IgD-negative memory B cell (primary cell): ENCODE results near the gene SLC10A3. TPM values are rescaled to one million over a fixed set of nuclear protein-coding genes. Genes with fewer than 3 reads are reported as not detected.
A peak's percentile ranks its signal among the peaks of the same experiment; 100 is the strongest.
"Not testable (repeated sequence)": the region's sequence is repeated elsewhere in the genome, so short reads cannot be mapped to it uniquely, and the experiment has no call there.

Source experiments
- H3K27ac Mint-ChIP-seq, 3 donors: one replicate each; pipeline ENCODE4 v1.8.0; 2020 to 2022; ENCODE audit warnings: mild to moderate bottlenecking in 3 of 3, mixed read lengths in 3 of 3, moderate library complexity in 1 of 3
- H3K27me3 Mint-ChIP-seq: one replicate; pipeline ENCODE4 v1.8.0; 2021; ENCODE audit warnings: mixed read lengths
- H3K36me3 Mint-ChIP-seq: one replicate; pipeline ENCODE4 v1.8.0; 2020; ENCODE audit warnings: mild to moderate bottlenecking, mixed read lengths
- H3K4me1 Mint-ChIP-seq, 3 donors: one replicate each; pipeline ENCODE4 v1.8.0; 2020 to 2022; ENCODE audit warnings: mixed read lengths in 3 of 3, mild to moderate bottlenecking in 1 of 3
- H3K4me3 Mint-ChIP-seq, 4 donors: one replicate each; pipeline ENCODE4 v1.8.0; 2020 to 2022; ENCODE audit warnings: mild to moderate bottlenecking in 4 of 4, mixed read lengths in 4 of 4, moderate library complexity in 3 of 4
- H3K9me3 Mint-ChIP-seq, 3 donors: one replicate each; pipeline ENCODE4 v1.8.0; 2020 to 2021; ENCODE audit warnings: mixed read lengths in 3 of 3, mild to moderate bottlenecking in 1 of 3
- polyA plus RNA-seq: library from polyadenylated mRNA; unstranded; fragments of 300-500 nt; fragmentation: Illumina TruSeq; gene quantifications from one replicate; pipeline ENCODE4 v1.2.3, GENCODE V29; 2021

The SLC10A3 gene
- polyA plus RNA-seq, 1 donor from 2014 or later: 54.9 TPM

DNA sequence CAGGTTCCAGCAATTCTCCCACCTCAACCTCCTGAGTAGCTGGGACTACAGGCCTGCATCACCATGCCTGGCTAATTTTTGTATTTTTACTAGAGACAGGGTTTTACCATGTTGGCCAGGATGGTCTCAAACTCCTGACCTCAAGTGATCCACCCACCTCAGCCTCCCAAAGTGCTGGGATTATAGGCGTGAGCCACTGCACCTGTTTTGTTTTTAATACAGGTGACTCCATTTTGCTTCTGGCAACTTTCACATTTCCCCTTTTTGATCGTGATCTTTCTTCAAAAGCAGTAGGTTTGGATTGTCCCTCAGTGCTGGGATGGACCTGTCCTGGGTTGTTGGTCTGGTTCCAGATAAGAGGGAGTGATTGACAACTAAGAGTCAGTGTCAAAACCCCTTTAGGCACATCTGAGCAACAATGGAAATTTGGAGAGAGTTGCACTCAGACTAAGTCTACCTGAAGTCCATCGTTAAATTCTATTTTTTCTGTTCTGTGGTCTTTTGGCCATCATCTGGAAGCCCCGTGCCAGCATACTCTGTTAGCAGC, 6.2 kb upstream of the SLC10A3 start:
- H3K9me3 Mint-ChIP-seq, H3K36me3 Mint-ChIP-seq, H3K27me3 Mint-ChIP-seq, H3K4me1 Mint-ChIP-seq: not testable (repeated sequence)
- H3K4me3 Mint-ChIP-seq: peak overlapping the region in 1 of 4 donors; percentile 29
- peak overlapping the region in 1 of 3 donors; percentile 53 for H3K27ac Mint-ChIP-seq

DNA sequence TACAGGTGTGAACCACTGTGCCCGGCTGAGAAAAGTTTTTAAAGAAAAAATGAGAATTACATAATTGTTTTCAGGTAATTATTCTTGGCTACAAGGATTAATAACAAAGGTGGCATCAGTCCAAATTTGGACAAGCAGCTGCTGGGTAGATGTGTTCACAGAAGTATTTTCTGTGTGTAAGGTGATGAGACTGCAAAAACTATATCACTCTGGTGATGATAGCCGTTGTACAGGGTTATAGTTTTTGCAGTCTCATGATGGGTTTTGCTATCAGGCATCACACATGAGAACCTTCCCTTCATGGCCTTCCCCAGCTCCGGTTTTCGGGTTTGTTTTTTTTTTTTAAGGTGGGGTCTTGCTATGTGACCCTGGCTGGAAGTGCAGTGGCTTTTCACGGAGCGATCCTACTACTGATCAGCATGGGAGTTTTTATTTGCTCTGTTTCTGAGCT, 5.1 kb upstream of the SLC10A3 start:
- Mint-ChIP-seq H3K27ac (no peak overlapping the region), H3K9me3 (no peaks in the 10 kb centered on the region), H3K36me3 (peaks cover 3% of the 10 kb centered on the region), H3K4me3 (no peak overlapping the region), H3K4me1 (peaks cover 3 to 10% (median 5%) of the 10 kb centered on the region in 3 donors), H3K27me3 (peaks cover 2% of the 10 kb centered on the region)

DNA sequence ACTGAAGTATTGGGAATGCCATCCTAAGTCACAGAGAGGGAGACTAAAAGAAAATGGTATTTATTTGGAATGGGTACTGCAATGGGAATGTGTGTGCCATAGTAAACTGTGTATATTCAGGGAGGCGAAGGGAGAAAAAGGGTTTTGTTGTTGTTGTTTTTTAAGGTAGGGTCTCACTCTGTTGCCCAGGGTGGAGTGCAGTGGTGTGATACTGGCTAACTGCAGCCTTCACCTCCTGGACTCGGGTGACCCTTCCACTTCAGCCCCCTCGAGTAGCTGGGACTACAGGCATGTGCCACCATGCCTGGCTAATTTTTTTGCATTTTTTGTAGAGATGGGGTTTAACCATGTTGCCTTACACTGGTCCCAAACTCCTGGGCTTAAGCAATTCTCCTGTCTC, 4.3 kb upstream of the SLC10A3 start:
- peaks cover 4 to 10% (median 5%) of the 10 kb centered on the region in 3 donors for H3K4me1 Mint-ChIP-seq
- H3K9me3 Mint-ChIP-seq: no peaks in the 10 kb centered on the region
- H3K27me3 Mint-ChIP-seq: peaks cover 2% of the 10 kb centered on the region
- H3K36me3 Mint-ChIP-seq: peaks cover 3% of the 10 kb centered on the region
- H3K27ac Mint-ChIP-seq: no peak overlapping the region
- no peak overlapping the region for H3K4me3 Mint-ChIP-seq

DNA sequence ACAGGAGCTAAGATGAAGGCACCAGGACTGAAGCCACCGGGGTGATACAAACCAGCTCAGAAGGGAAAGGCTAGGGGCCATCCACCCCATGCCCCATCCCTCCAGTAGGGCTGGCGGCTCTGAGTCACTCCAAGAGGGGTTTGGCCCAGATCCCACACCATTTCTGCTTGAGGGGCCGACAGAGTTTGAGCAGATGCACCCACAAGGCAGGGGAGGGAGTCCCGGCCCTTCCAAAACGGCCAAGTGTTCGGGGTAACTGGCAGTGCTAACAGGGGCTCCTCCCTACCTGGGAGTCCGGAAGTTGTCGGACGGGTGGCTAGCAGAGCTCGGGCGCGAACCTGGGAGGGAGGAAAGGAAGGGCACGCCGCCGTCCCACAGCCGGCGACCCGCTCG, 412 bp downstream of the SLC10A3 start:
- Mint-ChIP-seq H3K36me3 (no peaks in the 10 kb centered on the region), H3K9me3 (no peaks in the 10 kb centered on the region), H3K27me3 (peaks cover 1% of the 10 kb centered on the region), H3K4me1 (peaks cover 5 to 12% (median 9%) of the 10 kb centered on the region in 3 donors), H3K4me3 (peak overlapping the region; percentile 87 to 96 (median 94)), H3K27ac (peak overlapping the region; percentile 58 to 91 (median 87))

DNA sequence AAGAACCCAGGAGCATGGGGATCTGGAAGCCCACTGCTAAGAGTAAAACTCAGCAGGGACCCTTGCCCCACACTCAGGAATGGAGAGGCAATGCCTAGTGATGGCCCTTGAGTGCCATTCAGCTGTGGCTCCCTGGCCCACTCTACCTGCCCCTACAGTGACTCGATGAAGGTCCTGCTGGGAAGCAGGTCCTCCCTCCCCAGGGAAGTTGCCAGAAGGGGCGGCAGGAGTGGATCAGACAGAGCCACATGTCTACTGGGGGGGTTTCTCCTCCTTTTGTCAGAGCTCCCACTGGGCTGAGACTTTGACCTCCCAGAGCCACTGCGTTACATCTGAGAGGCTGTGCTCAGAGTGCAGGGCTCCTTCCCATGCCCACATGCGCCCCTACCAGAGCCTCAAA, 1.2 kb downstream of the SLC10A3 start:
- peak overlapping the region; percentile 87 to 96 (median 94) for H3K4me3 Mint-ChIP-seq
- peaks cover 5 to 12% (median 9%) of the 10 kb centered on the region in 3 donors for H3K4me1 Mint-ChIP-seq
- H3K36me3 Mint-ChIP-seq: no peaks in the 10 kb centered on the region
- no peaks in the 10 kb centered on the region for H3K9me3 Mint-ChIP-seq
- H3K27ac Mint-ChIP-seq: peak overlapping the region in 2 of 3 donors; percentile 58 to 87
- H3K27me3 Mint-ChIP-seq: peaks cover 1% of the 10 kb centered on the region

DNA sequence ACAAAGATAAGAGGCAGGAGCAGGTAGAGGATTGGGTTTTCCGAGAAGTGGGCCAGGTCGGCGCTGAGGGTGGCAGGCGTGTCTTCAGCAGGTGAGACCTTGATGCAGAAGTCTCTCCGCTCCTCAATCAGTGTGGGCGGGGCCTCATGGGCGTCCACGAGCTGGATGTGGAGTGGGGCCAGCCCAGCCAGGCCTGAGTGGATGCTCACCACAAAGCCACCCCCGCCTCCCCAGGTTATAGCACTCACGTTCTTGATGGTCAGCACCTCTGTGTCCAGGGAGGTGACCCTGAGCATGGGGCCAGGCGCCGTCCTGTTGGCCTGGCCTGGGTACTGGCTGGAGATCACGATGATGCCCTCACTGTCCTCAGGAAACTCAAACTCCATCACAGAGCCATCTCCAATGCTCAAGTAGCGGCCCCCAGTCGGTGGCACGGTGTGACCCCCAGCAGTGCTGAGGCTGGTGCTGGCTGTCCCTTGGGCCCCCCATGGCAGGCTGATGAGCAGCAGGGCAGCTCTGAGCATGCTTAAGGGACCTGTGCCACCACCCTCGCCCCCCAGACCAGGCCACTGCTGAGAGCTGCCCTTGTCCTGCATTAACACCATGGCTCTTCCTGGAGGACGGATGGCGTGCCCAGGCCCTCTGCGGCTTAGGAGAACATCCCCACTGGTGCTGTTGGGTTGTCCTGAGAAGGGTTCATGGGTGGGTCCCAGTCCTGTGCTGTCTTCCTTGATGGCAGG, 1.9 kb downstream of the SLC10A3 start:
- H3K27me3 Mint-ChIP-seq: peaks cover 1% of the 10 kb centered on the region
- H3K36me3 Mint-ChIP-seq: no peaks in the 10 kb centered on the region
- H3K4me1 Mint-ChIP-seq: peaks cover 5 to 12% (median 9%) of the 10 kb centered on the region in 3 donors
- no peaks in the 10 kb centered on the region for H3K9me3 Mint-ChIP-seq
- H3K4me3 Mint-ChIP-seq: peak overlapping the region in 2 of 4 donors; percentile 43 to 96
- peak overlapping the region in 1 of 3 donors; percentile 87 for H3K27ac Mint-ChIP-seq

DNA sequence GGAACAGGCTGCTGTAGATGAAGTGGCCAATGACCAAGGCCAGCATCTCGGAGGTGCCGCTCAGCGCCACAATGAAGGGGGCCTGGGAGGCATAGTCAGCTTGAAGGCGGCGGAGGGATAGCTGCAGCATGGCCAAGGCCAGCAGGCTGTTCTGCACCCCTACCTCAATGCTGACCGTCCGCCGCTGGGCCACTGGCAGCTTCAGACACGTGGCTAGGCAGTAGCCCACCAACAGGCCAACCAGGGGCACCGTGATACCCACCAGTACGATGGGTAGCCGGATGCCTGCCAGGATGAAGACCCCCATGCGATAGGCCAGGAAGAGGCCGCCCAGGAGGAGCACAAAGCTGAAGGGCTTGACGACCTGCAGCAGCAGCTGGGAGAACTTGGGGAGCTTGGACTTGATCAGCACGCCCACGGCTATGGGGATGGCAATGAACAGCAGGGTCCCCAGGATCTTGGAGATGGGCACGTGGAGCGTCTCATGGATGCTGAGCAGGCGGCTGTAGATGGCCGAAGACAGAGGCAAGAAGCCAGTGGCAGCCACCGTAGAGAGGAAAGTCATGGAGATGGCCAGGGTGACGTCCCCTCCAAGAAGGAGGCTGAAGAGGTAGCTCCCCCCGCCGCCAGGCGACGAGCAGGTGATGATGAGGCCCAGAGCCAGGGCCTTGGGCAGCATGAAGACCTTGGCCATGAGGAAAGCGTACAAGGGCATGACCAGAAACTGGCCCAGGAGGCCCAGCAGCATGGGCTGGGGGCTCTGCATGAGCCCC, 2.7 kb downstream of the SLC10A3 start:
- Mint-ChIP-seq H3K9me3 (no peaks in the 10 kb centered on the region), H3K27me3 (peaks cover 1% of the 10 kb centered on the region), H3K4me3 (peak overlapping the region; percentile 8 to 91 (median 78)), H3K36me3 (no peaks in the 10 kb centered on the region), H3K4me1 (peaks cover 5 to 12% (median 9%) of the 10 kb centered on the region in 3 donors), H3K27ac (peak overlapping the region in 2 of 3 donors; percentile 32 to 91)

DNA sequence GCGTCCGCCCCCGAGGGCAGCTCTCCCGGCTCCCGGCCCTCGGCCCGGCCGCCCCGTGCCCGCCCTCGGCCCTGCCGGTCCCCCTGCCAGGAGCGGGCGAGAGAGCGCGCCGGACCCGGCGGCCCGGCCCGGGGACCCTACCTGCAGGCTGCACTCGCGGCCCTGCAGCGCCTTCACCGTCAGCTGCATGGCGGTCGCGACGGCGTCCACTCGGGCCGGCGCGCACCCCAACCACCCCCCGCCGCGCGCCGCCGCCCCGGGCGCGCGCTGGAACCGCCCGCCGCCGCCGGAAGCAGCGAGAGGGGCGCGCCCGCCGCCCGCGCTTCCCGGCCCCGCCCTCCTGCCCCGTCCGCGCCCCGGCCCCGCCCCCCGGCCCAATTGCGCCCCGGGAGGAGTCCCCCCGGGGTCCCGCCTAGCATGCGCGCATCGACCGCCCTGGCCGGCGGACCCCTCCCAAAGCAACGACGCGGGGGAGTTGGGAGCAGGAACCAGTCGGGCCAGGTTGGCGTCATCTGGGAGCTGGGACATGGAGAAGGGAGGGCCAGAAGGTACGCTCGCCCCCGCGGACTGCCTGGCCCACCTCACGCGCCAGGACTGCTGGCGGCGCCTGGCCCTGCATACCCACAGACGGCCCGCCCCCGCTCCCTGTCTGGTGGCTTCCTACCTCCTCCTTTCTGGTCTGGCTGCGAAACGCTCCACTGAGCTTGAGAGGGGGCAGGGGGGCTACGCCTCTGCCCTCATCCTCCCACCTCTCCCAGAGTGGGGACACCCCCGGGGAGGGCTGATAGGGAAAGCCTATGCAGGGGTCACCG, 3.8 kb downstream of the SLC10A3 start, which contains the start of gene UBL4A:
UBL4A (minus strand) TSS at position 220 of the 812 bp plus-strand sequence; CDS start at position 189, 31 bp downstream.
- no peaks in the 10 kb centered on the region for H3K9me3 Mint-ChIP-seq
- peaks cover 5 to 18% (median 12%) of the 10 kb centered on the region in 3 donors for H3K4me1 Mint-ChIP-seq
- H3K4me3 Mint-ChIP-seq: peak within 1 kb of the TSS; percentile 77 to 92 (median 82)
- H3K27me3 Mint-ChIP-seq: peaks cover 1% of the 10 kb centered on the region
- H3K36me3 Mint-ChIP-seq: no peaks in the 10 kb centered on the region
- peak within 1 kb of the TSS; percentile 79 to 92 (median 91) for H3K27ac Mint-ChIP-seq

DNA sequence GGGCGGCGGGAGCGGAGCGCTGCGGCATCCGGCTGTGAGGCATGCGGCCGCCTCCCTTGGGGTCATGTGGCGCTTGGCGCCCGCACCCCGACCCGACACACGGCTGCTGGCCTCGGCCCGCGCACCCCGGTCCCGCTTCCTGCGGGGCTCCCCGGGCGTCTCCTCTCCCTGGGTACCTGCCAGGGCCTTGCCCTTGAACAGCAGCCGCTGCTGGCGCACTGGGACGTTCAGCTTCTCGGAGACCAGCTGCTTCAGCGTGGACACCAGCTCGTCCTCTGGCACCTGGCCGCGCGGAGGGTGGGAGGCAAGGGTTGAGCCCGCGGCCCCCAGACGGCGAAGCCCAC, 4.4 kb downstream of the SLC10A3 start:
- no peak overlapping the region for H3K27ac Mint-ChIP-seq
- H3K27me3 Mint-ChIP-seq: peaks cover 1% of the 10 kb centered on the region
- H3K36me3 Mint-ChIP-seq: no peaks in the 10 kb centered on the region
- peak overlapping the region in 2 of 4 donors; percentile 17 to 68 for H3K4me3 Mint-ChIP-seq
- no peaks in the 10 kb centered on the region for H3K9me3 Mint-ChIP-seq
- H3K4me1 Mint-ChIP-seq: peaks cover 4 to 20% (median 14%) of the 10 kb centered on the region in 3 donors

DNA sequence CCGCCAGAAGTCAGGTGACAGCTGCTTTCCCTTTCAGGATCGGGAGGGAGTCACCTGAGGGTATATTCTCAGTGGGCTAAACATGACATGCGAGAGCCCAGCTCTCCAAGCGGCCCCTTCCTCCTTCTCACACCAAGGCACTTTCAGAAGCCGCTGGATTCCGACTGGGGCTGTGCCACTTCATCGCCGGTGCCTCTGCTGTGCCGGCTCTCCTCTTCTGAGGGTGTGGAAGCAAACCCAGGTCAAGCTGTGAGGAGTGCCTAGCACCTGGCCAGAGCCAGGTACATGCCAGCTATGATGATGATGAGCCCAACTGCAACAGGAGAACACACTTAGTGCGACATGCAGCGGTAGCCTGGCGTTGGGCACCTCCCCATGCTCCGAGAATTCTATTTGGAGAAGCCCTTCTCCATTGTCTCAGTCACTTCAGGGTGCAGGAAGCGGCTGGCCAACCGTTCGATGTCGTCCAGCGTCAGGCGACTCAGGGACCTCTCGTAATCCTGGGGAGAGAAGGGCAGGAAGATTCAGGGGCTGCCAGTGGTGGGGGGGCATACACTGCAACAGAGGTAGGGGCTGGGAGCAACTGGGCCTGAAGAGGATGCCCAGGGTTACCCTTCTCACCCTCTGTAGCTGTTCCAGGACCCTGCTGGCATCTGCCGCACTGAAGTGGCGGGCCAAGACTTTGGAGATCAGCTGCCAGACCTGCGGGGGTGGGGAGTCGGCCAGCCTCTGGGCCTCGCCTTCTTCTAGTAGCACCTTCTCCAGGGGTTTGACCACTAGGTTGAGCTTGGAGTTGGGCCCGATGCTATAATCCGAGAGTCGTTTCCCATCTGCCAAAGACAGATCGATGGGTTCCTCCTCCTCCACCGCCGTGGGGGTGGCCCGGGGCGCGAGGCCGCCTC, 5.0 kb downstream of the SLC10A3 start:
- H3K9me3 Mint-ChIP-seq: no peaks in the 10 kb centered on the region
- peak overlapping the region; percentile 54 to 77 (median 72) for H3K4me3 Mint-ChIP-seq
- H3K27me3 Mint-ChIP-seq: peaks cover 1% of the 10 kb centered on the region
- H3K4me1 Mint-ChIP-seq: peaks cover 0 to 20% (median 14%) of the 10 kb centered on the region in 3 donors
- H3K36me3 Mint-ChIP-seq: no peaks in the 10 kb centered on the region
- H3K27ac Mint-ChIP-seq: peak overlapping the region in 1 of 3 donors; percentile 18

DNA sequence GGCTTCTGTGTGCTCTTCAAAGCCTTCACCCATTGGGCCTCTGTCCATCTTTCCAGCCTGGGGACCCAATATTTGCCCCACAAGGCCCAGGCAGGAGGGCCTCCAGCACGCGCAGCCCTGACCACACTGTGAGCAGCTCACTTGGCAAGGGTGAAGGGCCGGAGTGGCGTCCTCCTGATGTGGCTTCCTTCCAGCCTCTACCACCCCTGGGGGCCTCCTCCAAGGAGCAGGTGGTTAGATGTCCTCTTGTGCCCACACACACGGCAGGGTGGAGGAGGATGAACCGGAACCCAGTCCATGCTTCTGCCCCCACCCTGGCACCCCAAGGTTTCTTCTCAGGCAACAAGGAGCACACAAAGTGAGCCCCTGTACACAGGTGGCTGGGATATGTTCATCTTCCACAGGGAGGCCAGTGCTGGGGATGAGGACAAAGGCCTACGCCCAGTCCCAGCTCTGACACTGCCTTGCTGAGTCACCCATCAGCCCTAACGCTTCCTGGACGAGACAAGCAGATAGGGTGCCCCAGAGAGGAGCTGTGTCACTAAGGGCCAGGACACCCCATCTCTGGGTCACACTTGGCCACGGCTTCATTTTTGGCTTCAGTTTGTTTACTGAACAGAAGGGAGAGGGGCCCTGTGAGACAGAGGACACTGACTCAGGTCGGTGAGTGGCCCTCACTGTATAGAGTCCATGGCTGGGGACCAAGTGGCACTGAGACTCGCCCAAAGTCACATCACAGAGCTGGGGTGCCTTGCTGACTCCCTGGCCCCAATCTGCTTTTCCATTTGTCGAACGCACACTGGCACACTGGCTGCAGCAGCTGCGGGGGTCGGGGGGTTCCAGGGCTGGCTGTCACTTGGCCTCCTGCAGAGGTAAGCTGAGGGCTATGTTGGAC, 5.9 kb downstream of the SLC10A3 start:
- no peaks in the 10 kb centered on the region for H3K36me3 Mint-ChIP-seq
- H3K4me3 Mint-ChIP-seq: peak overlapping the region in 3 of 4 donors; percentile 9 to 68 (median 39)
- peaks cover 0 to 19% (median 12%) of the 10 kb centered on the region in 3 donors for H3K4me1 Mint-ChIP-seq
- no peaks in the 10 kb centered on the region for H3K27me3 Mint-ChIP-seq
- peak overlapping the region in 1 of 3 donors; percentile 16 for H3K27ac Mint-ChIP-seq
- no peaks in the 10 kb centered on the region for H3K9me3 Mint-ChIP-seq

DNA sequence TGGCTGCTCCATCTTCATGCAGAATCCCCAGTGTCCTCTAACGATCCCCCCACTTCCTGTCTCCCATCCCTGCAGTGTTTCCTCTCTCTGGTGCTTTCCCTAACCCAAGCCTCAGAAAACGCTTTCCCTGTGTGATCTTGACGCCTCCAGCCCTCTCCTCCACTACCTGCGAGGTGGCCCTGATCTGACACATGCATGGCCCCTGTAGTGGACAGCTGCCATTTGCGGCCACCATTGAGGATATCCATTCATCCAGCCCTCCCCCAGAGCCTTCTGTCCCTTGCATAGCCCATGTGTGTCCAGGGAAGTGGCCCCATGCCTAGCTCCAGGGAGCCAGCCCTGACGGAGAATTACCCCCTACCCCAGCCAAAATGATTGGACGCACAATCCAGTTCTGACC, 7.1 kb downstream of the SLC10A3 start:
- H3K36me3 Mint-ChIP-seq: no peaks in the 10 kb centered on the region
- peak overlapping the region in 2 of 3 donors; percentile 28 to 59 for H3K27ac Mint-ChIP-seq
- H3K27me3 Mint-ChIP-seq: no peaks in the 10 kb centered on the region
- peak overlapping the region in 1 of 4 donors; percentile 30 for H3K4me3 Mint-ChIP-seq
- H3K4me1 Mint-ChIP-seq: peaks cover 7 to 18% (median 10%) of the 10 kb centered on the region in 3 donors
- H3K9me3 Mint-ChIP-seq: no peaks in the 10 kb centered on the region

DNA sequence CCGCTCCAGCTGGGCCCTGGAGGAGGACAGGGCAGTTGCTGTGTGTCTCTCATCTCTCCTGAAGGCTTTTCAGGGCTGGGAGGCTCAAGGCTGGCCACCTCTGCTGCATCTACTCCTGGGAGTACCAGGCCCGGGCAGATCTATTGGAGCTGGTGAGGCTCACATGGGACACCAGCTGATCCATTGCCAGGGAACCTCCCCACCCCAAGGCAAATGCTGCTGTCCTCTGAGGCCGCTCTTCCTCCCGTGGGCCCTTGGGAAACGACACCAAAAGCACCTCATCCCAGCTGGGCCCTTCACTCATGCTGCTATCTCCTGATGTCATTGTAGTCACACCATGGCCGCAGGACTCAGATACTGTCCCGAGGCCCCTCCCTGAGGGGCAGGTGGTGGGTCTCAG, 7.6 kb downstream of the SLC10A3 start:
- Mint-ChIP-seq H3K36me3 (no peaks in the 10 kb centered on the region), H3K4me1 (peaks cover 7 to 16% (median 9%) of the 10 kb centered on the region in 3 donors), H3K27ac (peak overlapping the region in 2 of 3 donors; percentile 56 to 81), H3K4me3 (no peak overlapping the region), H3K9me3 (no peaks in the 10 kb centered on the region), H3K27me3 (no peaks in the 10 kb centered on the region)
